Nephron (organoid): Measurements from ENCODE around the gene BHLHA15.

ENCODE experiments used
- H3K27ac Mint-ChIP-seq, 3 experiments: 2 replicates each; pipeline ENCODE4 v1.8.0; 2020; ENCODE audit warnings: mixed read lengths in 3 of 3, mild to moderate bottlenecking in 2 of 3, moderate library complexity in 1 of 3
- H3K27me3 Mint-ChIP-seq: 2 replicates; pipeline ENCODE4 v1.8.0; 2021; ENCODE audit warnings: low read depth, mild to moderate bottlenecking, moderate library complexity, mixed read lengths
- H3K36me3 Mint-ChIP-seq: 2 replicates; pipeline ENCODE4 v1.8.0; 2020; ENCODE audit warnings: low read depth, mixed read lengths
- H3K4me1 Mint-ChIP-seq: 2 replicates; pipeline ENCODE4 v1.8.0; 2020; ENCODE audit warnings: mixed read lengths
- H3K4me3 Mint-ChIP-seq, 3 experiments: 2 replicates each; pipeline ENCODE4 v1.8.0; 2020; ENCODE audit warnings: mild to moderate bottlenecking in 3 of 3, mixed read lengths in 3 of 3, moderate library complexity in 2 of 3
- H3K9me3 Mint-ChIP-seq: 2 replicates; pipeline ENCODE4 v1.8.0; 2020; ENCODE audit warnings: mixed read lengths
- TF ChIP-seq, protein P1 (sequence below), 3 experiments: fragments of 200-600 bp; sonication (generic); IDR thresholded peaks; one replicate each; pipeline ENCODE4 v1.5.0; 2021; ENCODE audit warnings: antibody characterized with exemption in 3 of 3; ENCODE audit not compliant: unreplicated experiment in 3 of 3

The BHLHA15 gene

GRCh38 chr7:98203964-98204605, 7.2 kb upstream of the BHLHA15 start:
- no peaks in the 10 kb centered on the region for H3K27me3 Mint-ChIP-seq
- H3K27ac Mint-ChIP-seq = no peak overlapping the region
- H3K9me3 Mint-ChIP-seq = peaks cover 3% of the 10 kb centered on the region
- peaks cover 56% of the 10 kb centered on the region for H3K36me3 Mint-ChIP-seq
- H3K4me1 Mint-ChIP-seq = no peaks in the 10 kb centered on the region
- TF ChIP-seq, protein P1, sequence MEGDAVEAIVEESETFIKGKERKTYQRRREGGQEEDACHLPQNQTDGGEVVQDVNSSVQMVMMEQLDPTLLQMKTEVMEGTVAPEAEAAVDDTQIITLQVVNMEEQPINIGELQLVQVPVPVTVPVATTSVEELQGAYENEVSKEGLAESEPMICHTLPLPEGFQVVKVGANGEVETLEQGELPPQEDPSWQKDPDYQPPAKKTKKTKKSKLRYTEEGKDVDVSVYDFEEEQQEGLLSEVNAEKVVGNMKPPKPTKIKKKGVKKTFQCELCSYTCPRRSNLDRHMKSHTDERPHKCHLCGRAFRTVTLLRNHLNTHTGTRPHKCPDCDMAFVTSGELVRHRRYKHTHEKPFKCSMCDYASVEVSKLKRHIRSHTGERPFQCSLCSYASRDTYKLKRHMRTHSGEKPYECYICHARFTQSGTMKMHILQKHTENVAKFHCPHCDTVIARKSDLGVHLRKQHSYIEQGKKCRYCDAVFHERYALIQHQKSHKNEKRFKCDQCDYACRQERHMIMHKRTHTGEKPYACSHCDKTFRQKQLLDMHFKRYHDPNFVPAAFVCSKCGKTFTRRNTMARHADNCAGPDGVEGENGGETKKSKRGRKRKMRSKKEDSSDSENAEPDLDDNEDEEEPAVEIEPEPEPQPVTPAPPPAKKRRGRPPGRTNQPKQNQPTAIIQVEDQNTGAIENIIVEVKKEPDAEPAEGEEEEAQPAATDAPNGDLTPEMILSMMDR (IDR thresholded peaks at IDR 0.05; ENCODE audit: unreplicated experiment in 3 of 3) = no peak
- H3K4me3 Mint-ChIP-seq = no peak overlapping the region

- TF ChIP-seq, protein P1 (IDR thresholded peaks at IDR 0.05; ENCODE audit: unreplicated experiment in 3 of 3) = no peak
- Mint-ChIP-seq H3K4me1 (no peaks in the 10 kb centered on the region), H3K9me3 (no peaks in the 10 kb centered on the region), H3K36me3 (peaks cover 52% of the 10 kb centered on the region), H3K27me3 (no peaks in the 10 kb centered on the region), H3K27ac (no peak overlapping the region), H3K4me3 (no peak overlapping the region)
These were observed 6.6 kb upstream of the BHLHA15 start for GRCh38 chr7:98204670-98205069.

DNA sequence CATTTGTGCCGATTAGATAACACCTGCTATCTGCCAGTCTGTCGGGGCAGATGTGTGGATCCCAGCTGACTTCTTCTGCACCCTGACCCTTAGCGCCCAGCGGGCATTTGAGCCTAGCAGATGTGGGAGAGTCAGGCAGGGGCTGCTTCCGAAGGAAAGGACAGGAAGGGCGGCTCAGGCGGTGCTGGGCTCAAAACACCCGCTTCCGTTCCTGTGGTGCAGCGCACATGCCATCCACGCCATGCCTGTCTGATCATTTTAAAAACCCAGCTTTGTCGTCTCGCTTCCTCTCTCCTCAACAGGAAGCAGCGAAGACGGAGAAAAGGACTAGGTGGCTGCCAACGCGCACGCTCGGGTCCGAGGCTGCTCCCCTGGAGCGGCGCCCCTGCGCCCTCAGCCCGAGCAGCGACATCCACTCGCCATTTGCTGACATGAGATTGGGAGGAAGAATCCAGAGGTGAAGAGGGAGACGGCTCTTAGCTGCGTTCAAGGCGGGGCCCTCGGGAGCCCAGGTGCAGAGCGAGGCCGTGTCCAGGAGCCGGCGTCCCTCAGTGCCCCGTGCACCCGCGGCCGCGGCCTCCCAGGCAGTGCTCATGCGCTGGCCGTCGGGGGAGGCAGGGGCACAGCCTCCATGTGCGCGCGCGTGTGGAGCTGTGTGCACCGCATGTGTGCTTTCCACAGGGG, 5.9 kb upstream of the BHLHA15 start:
- TF ChIP-seq, protein P1 (IDR thresholded peaks at IDR 0.05; ENCODE audit: unreplicated experiment in 3 of 3) = no peak
- Mint-ChIP-seq H3K36me3 (peaks cover 45% of the 10 kb centered on the region), H3K4me3 (no peak overlapping the region), H3K9me3 (no peaks in the 10 kb centered on the region), H3K27ac (no peak overlapping the region), H3K4me1 (no peaks in the 10 kb centered on the region), H3K27me3 (peaks cover 4% of the 10 kb centered on the region)

DNA sequence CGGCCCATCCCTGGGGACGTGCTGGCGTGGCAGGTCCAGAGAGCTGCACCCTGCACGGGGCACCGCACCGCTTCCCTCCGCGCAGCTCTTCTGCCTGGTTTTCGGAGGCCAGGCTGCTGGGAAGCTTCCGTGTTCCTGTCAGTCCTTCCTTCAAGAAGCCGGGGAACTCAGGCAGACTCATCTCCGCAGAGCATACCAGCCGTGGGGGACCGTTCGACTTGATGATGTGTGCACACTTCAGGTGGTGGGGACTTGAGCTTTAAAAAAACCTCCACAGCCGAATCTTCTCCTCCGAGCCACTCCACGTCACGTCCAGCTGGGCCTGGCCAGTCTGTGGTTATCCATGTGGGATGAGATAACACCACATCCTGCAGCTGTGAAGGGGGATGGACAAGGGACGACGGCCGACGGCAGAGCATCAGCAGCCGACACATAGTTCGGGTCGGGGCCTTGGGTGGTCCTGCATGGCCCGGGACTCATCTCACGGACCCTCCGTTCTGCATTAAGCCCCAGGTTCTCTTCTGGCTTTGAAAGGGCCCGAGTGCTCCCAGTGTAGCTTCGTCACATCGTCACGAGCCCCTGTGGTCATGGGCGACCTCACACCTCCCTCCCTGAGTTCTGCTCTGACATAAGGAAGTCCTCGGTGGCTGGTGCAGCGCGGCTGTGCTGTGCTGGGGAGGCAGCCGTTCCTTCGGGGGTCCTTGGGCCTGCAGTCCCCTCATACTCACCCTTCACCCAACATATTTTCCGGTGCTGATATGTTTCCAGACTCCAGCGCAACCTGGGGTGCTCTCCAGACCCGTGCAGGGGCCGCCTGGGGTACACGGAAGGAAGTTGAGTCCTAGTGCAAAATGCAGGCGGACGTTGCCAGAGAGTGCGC, 4.5 kb upstream of the BHLHA15 start:
- TF ChIP-seq, protein P1 (IDR thresholded peaks at IDR 0.05; ENCODE audit: unreplicated experiment in 3 of 3) = no peak
- no peak overlapping the region for H3K27ac Mint-ChIP-seq
- peaks cover 35% of the 10 kb centered on the region for H3K36me3 Mint-ChIP-seq
- peaks cover 4% of the 10 kb centered on the region for H3K27me3 Mint-ChIP-seq
- H3K4me3 Mint-ChIP-seq = no peak overlapping the region
- H3K4me1 Mint-ChIP-seq = no peaks in the 10 kb centered on the region
- no peaks in the 10 kb centered on the region for H3K9me3 Mint-ChIP-seq

- no peaks in the 10 kb centered on the region for H3K9me3 Mint-ChIP-seq
- H3K27ac Mint-ChIP-seq = no peak overlapping the region
- peaks cover 4% of the 10 kb centered on the region for H3K27me3 Mint-ChIP-seq
- H3K36me3 Mint-ChIP-seq = peaks cover 24% of the 10 kb centered on the region
- TF ChIP-seq, protein P1 (IDR thresholded peaks at IDR 0.05; ENCODE audit: unreplicated experiment in 3 of 3) = no peak
- H3K4me3 Mint-ChIP-seq = peak overlapping the region; percentile 66 to 72 (median 69)
- H3K4me1 Mint-ChIP-seq = no peaks in the 10 kb centered on the region
These were observed 1.9 kb upstream of the BHLHA15 start for GRCh38 chr7:98209166-98209920.
